AG09309 (cell line): Measurements from ENCODE around the gene NOL4L.

Source experiments
- DNase-seq: peaks from one replicate; pipeline ENCODE4 v3.0.0-alpha.2; 2010; ENCODE audit warnings: low read depth
- H3K4me3 ChIP-seq: 2 replicates; pipeline ENCODE4 v1.5.1; 2011; ENCODE audit warnings: mild to moderate bottlenecking, low read depth, low read length, moderate library complexity; ENCODE audit not compliant: control insufficient read depth
- TF ChIP-seq, protein P1 (sequence below): IDR thresholded peaks from 2 replicates; pipeline ENCODE4 v1.5.1; 2011; ENCODE audit warnings: mild to moderate bottlenecking, low read depth, low read length, inconsistent platforms; ENCODE audit not compliant: insufficient read depth, control insufficient read depth; ENCODE audit errors: missing control alignments

The NOL4L gene

DNA sequence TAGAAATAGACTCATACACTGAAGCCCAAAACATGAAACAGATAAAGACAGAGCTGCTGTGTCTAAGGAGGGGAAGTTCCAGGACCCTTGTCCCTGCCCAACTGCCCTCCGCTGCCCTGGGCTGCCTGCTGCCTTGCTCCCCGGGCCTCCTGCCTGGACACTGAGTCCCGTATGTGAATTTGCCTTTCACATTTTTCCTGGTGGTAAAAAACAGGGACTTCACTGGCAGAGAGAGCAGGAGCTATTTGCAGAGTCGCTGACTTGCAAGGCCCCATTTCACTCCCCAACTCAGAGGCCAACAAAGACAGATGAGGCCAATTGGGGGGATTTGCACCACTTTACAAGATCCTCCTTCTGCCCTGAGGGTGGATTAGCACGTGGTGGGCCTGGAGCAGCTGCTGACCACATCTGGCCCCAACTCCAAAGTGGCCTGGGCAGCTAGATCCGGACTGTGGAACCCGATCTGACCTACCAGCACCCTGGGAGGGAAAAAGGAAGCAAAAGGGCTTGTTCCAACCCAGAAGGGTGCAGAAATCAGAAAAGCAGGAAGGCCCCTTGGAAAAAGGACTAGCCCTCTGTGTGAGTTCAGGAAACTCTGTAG, 61.4 kb downstream of the NOL4L start:
- TF ChIP-seq, protein P1, sequence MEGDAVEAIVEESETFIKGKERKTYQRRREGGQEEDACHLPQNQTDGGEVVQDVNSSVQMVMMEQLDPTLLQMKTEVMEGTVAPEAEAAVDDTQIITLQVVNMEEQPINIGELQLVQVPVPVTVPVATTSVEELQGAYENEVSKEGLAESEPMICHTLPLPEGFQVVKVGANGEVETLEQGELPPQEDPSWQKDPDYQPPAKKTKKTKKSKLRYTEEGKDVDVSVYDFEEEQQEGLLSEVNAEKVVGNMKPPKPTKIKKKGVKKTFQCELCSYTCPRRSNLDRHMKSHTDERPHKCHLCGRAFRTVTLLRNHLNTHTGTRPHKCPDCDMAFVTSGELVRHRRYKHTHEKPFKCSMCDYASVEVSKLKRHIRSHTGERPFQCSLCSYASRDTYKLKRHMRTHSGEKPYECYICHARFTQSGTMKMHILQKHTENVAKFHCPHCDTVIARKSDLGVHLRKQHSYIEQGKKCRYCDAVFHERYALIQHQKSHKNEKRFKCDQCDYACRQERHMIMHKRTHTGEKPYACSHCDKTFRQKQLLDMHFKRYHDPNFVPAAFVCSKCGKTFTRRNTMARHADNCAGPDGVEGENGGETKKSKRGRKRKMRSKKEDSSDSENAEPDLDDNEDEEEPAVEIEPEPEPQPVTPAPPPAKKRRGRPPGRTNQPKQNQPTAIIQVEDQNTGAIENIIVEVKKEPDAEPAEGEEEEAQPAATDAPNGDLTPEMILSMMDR: no peak
- no peak for DNase-seq
- H3K4me3 ChIP-seq: no peak overlapping the region

DNA sequence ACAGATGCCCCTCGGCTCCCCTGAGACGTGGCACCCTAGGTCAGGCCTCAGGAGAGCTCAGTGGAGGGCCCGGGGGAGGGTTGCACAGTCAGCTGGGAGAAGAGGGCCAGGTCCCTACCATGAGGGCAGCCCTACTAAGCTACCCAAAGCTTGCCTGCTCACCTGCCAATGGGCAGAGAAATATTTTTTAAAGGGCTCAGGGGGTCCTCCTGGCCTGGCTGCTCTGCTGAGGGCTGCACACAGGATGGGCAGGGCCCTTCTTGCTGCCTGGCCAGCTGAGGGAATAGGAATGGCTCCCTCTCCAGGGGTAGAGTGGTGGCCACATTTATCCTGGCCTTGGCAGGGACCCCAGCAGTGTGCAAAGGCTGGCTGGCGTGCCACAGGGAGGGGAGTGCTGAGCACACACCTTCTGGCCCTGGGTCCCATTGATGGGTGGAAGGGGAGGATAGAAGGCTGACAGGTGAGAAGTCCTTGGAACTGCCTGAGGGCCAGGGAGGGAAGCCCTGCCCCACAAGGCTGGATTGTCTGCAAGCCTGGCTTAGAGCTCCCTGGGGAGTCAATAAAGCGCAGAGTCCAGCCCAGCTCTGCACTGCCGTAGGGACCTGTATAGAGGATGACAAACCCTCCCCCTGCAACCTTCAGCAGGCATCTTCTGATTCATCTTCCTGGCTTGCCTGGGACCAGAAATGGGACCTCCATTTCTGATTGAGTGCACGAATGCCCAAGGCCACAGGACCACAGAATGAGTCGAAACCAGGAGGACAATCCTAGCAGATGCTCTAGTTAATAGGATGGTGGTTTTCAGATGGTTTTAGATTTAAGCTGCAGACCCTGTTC, 62.1 kb downstream of the NOL4L start:
- DNase-seq: no peak
- H3K4me3 ChIP-seq: no peak overlapping the region
- TF ChIP-seq, protein P1: no peak

DNA sequence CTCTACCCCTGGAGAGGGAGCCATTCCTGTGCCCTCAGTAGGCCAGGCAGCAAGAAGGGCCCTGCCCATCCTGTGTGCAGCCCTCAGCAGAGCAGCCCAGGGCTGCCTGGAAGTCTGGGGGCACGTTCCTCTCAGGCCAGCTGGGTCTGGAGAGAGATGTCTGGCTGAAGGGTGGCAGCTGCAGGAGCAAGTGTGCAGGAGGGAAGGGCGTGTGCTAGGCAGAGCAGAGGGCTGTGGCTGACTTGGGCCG, 62.7 kb downstream of the NOL4L start:
- no peak for DNase-seq
- TF ChIP-seq, protein P1: no peak
- H3K4me3 ChIP-seq: no peak overlapping the region

DNA sequence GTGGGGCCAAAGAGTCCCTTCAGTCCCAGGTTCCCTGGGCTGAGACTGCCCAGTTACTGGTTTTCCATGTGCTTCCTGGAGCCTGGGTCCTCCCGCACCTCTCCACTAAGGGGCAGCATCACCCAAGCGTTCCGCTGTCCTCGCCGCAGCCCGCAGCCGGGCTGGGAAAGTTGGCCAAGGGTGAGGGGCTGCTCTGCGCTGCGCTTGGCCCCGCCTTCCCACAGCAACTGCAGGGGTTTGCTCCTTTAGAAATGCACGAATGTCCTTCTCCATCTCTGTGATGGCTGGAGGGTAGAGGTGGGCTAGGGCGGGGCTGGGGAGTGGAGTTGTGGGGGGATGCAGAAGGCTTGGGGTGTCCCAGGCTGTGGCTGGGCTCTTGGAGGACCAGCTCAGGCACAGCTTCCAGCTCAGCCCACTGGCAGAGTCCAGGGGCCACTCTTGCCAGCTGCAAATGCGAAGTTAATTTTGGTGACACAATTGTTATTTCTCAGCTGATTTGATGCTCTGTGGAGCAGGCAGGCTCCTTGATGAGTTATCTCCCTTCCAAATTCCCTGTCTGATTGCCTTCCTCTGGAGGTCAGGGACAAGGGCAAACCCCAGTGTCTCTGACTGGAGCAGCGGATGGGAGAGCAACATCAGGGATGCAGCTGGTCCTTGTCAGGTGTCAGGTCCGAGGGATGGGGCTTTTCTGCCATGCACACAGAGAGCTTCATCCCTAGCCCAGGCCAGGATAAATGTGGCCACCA, 63.2 kb downstream of the NOL4L start:
- DNase-seq: no peak
- H3K4me3 ChIP-seq: no peak overlapping the region
- TF ChIP-seq, protein P1: peak; percentile 95

DNA sequence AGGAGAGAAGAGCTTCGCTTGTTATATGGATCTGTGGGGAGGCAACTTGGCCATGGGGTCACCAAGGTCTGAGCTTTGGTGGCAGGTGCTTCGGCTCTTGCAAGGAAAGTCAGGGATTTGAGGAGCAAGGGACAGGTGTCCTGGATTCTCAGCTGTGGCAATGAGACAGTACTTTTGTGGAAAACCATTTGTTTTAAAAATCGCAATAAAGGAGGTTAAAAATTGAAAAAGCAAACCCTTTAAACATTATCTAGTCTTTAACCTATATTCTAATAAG, 64.3 kb downstream of the NOL4L start:
- H3K4me3 ChIP-seq: no peak overlapping the region
- DNase-seq: no peak
- TF ChIP-seq, protein P1: no peak

DNA sequence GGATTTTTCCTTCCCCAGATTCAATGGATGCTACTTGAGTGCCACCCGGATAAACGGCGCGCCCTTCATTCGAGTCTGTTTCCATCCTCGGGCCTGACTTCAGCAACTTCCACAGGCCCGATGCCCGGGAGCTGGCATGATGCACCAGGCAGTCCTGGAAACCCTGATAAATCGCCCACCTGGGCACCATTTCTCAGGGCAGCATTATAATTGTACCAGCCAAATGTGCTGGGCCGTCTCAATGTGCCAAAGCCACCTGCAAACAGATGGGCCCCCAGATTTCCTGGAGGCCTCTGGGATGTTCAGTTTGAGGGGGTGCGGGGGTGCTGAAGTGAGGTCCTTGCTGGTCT, 65.8 kb downstream of the NOL4L start:
- TF ChIP-seq, protein P1: no peak
- H3K4me3 ChIP-seq: no peak overlapping the region
- no peak for DNase-seq
